Retinal pigment epithelial cell (primary cell): Measurements from ENCODE around the gene VPS72.

ENCODE experiments used
- DNase-seq: peaks from one replicate; pipeline ENCODE4 v3.0.0-alpha.2; 2010; ENCODE audit warnings: low read depth
- H3K4me3 ChIP-seq: 2 replicates; pipeline ENCODE4 v1.5.1; 2011; ENCODE audit warnings: mild to moderate bottlenecking, low read length, control low read depth, moderate library complexity
- CTCF ChIP-seq: conservative IDR thresholded peaks from 2 replicates; pipeline ENCODE4 v1.5.1; 2011; ENCODE audit warnings: low read depth, low read length, control low read depth, inconsistent platforms

Gene VPS72

GRCh38 chr1:151176514-151177045, 13.4 kb downstream of the VPS72 start:
- H3K4me3 ChIP-seq, result no peak overlapping the region
- no peak for DNase-seq
- no peak for TF ChIP-seq CTCF

- DNase-seq, result no peak
- H3K4me3 ChIP-seq, result no peak within 1 kb of the TSS
- peak; percentile 70 for TF ChIP-seq CTCF
Observed at GRCh38 chr1:151175863-151176262, 14.1 kb downstream of the VPS72 start, which contains the start of gene TMOD4. Gene TMOD4 (minus strand): TSS chr1:151175981. CDS start chr1:151174875, 1,106 bp downstream.

- H3K4me3 ChIP-seq, result no peak overlapping the region
- no peak for TF ChIP-seq CTCF
- no peak for DNase-seq
Observed at GRCh38 chr1:151175041-151175741, 14.8 kb downstream of the VPS72 start.

- no peak for TF ChIP-seq CTCF
- H3K4me3 ChIP-seq, result no peak overlapping the region
- no peak for DNase-seq
Observed at GRCh38 chr1:151171190-151171589, 18.8 kb downstream of the VPS72 start.

- H3K4me3 ChIP-seq, result peak overlapping the region; percentile 99
- no peak for TF ChIP-seq CTCF
Observed at GRCh38 chr1:151167116-151167515, 22.9 kb downstream of the VPS72 start.

GRCh38 chr1:151166505-151166956, 23.5 kb downstream of the VPS72 start:
- DNase-seq, result no peak
- peak overlapping the region; percentile 99 for H3K4me3 ChIP-seq
- no peak for TF ChIP-seq CTCF

More at GRCh38 chr1:151167116-151167515, 22.9 kb downstream of the VPS72 start:
- no peak for DNase-seq
